Subcutaneous abdominal adipose tissue (tissue), 5 donors: ENCODE results near the gene ZNF608.

ENCODE experiments used
- H3K27ac ChIP-seq: one replicate; pipeline ENCODE4 v1.7.0; 2013; ENCODE audit warnings: low read depth, mild to moderate bottlenecking, inconsistent platforms, low read length, moderate library complexity
- H3K27me3 ChIP-seq, 5 donors: one replicate each; pipeline ENCODE4 v1.7.0; 2013; ENCODE audit warnings: low read length in 5 of 5, inconsistent platforms in 1 of 5; ENCODE audit not compliant: control insufficient read depth in 5 of 5, insufficient read depth in 4 of 5
- H3K36me3 ChIP-seq, 5 donors: one replicate each; pipeline ENCODE4 v1.7.0; 2013; ENCODE audit warnings: low read length in 5 of 5; ENCODE audit not compliant: control insufficient read depth in 5 of 5, insufficient read depth in 5 of 5
- H3K4me1 ChIP-seq, 5 donors: one replicate each; pipeline ENCODE4 v1.7.0; 2013; ENCODE audit warnings: low read length in 5 of 5, mild to moderate bottlenecking in 3 of 5, moderate library complexity in 1 of 5; ENCODE audit not compliant: control insufficient read depth in 5 of 5, insufficient read depth in 5 of 5
- H3K4me3 ChIP-seq, 5 donors: one replicate each; pipeline ENCODE4 v1.7.0; 2013; ENCODE audit warnings: low read length in 5 of 5, low read depth in 1 of 5
- H3K9ac ChIP-seq, 5 donors: one replicate each; pipeline ENCODE4 v1.7.0; 2013; ENCODE audit warnings: low read length in 5 of 5, mild to moderate bottlenecking in 4 of 5, moderate library complexity in 3 of 5
- H3K9me3 ChIP-seq, 5 donors: one replicate each; pipeline ENCODE4 v1.7.0; 2013; ENCODE audit warnings: low read length in 5 of 5; ENCODE audit not compliant: control insufficient read depth in 5 of 5
- donor health status: healthy.
- donor health status: healthy.
- donor health status: healthy.
- donor health status: healthy.
- donor health status: healthy.

ZNF608 gene

DNA sequence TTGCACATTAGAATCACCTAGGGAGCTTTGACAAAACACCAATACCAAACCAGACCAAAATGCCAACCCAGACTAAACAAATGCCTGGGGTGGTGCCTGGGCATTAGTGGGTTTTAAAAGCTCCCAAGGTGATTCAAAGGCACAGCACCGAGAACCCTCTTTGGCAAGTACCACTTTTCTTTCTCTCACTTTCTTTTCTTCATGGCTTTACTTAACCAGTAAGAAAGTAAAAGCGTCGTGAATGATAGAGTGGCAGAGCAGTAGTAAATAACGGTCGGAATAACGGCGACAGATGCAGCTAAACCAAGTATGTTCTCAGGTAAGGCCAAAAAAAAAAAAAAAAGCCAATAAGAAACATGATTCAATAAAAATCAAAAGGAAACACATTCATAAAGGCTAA is 49.5 kb downstream of the ZNF608 start:
- H3K9ac ChIP-seq: no peak overlapping the region
- no peak overlapping the region for H3K4me3 ChIP-seq
- no peak overlapping the region for H3K27ac ChIP-seq
- H3K4me1 ChIP-seq: peaks cover 0 to 29% (median 23%) of the 10 kb centered on the region in 5 donors
- H3K36me3 ChIP-seq: no peaks in the 10 kb centered on the region
- no peaks in the 10 kb centered on the region for H3K9me3 ChIP-seq
- H3K27me3 ChIP-seq: no peaks in the 10 kb centered on the region
